Measurements from ENCODE around the gene RMC1. TPM values are rescaled to one million over a fixed set of nuclear protein-coding genes. Genes with fewer than 3 reads are reported as not detected.
A peak's percentile ranks its signal among the peaks of the same experiment; 100 is the strongest.

Gene RMC1
- total RNA-seq, 2 experiments from 2014 or later, result 26.2 to 29.7 TPM

- intact Hi-C loops (cut with micrococcal nuclease), result no loop called here
Observed at GRCh38 chr18:23523429-23524212, 20.3 kb downstream of the RMC1 start.

GRCh38 chr18:23524213-23524707 lies 20.9 kb downstream of the RMC1 start:
- DNase-seq, result no peak
- no peaks in the 10 kb centered on the region for H3K9me3 Mint-ChIP-seq
- H3K4me1 Mint-ChIP-seq (ENCODE audit: low read depth), result peaks cover 13% of the 10 kb centered on the region
- H3K27ac Mint-ChIP-seq, result peak overlapping the region; percentile 54
- peaks cover 40% of the 10 kb centered on the region for H3K36me3 Mint-ChIP-seq (ENCODE audit: low read depth)
- intact Hi-C loops (cut with micrococcal nuclease), result no loop called here
- no peak overlapping the region for H3K4me3 Mint-ChIP-seq
- CTCF ChIA-PET, result interaction anchor here (0.6 kb wide), 1 partner anchor 12 kb away, joined by 3 read pairs; no protein-coding TSS in a partner anchor
- H3K27me3 Mint-ChIP-seq (ENCODE audit: low read depth), result no peaks in the 10 kb centered on the region

More at GRCh38 chr18:23523429-23524212, 20.3 kb downstream of the RMC1 start:
- peaks cover 35% of the 10 kb centered on the region for H3K36me3 Mint-ChIP-seq (ENCODE audit: low read depth)
- DNase-seq, result no peak
- H3K4me3 Mint-ChIP-seq, result no peak overlapping the region
- H3K27ac Mint-ChIP-seq, result peak overlapping the region; percentile 54
- H3K4me1 Mint-ChIP-seq (ENCODE audit: low read depth), result peaks cover 7% of the 10 kb centered on the region
- H3K27me3 Mint-ChIP-seq (ENCODE audit: low read depth), result no peaks in the 10 kb centered on the region
- no peaks in the 10 kb centered on the region for H3K9me3 Mint-ChIP-seq
- CTCF ChIA-PET, result interaction anchor here (0.6 to 0.8 kb wide), 3 partner anchors 12 to 81 kb away, joined by 3 read pairs; no protein-coding TSS in a partner anchor

DNA sequence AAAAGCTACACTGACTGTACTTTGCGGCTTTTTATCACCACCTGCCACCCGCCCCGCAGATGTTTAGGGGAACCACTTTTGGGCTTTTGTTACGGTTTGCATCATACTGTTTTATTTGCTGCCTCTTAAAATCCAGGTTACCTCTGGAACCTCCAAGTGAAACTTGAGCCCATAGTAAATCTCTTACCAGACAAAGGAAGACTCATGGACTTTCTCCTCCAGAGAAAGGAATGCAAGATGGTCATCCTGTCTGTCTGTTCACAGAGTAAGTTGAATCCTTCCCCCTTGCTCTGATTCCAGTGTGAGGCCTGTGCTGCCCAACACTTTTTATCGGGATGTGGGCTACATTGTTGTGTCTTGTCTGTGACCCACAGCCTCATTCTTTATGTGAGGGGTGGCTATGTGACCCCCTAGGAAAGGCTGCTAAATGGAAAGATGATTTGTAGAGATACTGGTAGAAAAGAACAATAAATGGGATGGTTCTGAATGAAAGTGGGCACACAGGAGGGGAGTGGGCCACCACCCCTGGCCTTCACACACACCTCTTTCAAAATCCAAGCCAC lies 23.3 kb downstream of the RMC1 start:
- CTCF ChIA-PET, result interaction anchor here (0.7 to 2.0 kb wide), 2 partner anchors 10 to 28 kb away, joined by 3 to 11 read pairs; no protein-coding TSS in a partner anchor
- Mint-ChIP-seq H3K36me3 (ENCODE audit: low read depth) (peaks cover 30% of the 10 kb centered on the region), H3K4me3 (no peak overlapping the region), H3K4me1 (ENCODE audit: low read depth) (peaks cover 23% of the 10 kb centered on the region), H3K27me3 (ENCODE audit: low read depth) (no peaks in the 10 kb centered on the region), H3K27ac (no peak overlapping the region), H3K9me3 (no peaks in the 10 kb centered on the region)
- intact Hi-C loops (cut with micrococcal nuclease), result no loop called here
- no peak for DNase-seq

DNA sequence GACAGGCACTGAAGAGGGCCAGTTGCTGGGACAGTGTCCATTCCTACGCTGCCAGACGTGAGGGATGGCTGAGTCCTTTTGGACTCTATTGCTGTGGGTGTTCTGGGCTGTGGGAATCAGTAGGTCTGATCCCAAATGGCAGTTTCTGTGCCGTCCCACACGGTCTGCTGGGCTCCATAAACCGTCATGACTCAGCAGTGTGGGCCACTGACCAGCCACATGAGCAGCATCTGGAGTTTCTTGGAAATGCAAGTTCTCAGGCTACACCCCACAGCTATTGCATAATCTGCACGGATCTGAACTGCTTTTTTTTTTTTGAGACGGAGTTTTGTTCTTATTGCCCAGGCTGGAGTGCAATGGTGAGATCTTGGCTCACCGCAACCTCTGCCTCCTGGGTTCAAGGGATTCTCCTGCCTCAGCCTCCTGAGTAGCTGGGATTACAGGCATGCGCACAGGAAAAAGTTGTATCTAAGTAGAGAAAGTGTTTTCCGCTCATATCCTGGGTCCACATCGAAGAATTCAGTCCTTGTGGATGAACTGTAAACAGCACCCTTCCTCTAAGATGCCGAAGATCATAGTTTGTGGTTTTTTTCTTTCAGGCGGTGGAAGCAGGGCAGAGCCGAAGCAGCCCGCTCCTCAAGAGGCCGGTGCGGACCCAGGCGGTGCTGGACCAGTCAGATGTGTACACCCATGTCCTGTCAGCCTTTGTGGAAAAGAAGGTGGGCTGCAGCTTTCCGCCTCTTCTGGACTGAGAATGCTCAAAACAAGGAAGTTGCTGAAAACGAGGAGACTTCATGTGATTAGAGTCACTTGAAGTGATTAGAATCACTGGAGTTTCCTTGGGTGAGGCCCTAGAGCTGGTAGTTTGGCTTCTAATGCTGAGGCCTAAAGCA lies 25.5 kb downstream of the RMC1 start:
- CTCF ChIA-PET, result interaction anchor here (0.6 to 1.7 kb wide), 3 partner anchors 10 to 16 kb away, joined by 3 to 4 read pairs (median 3); no protein-coding TSS in a partner anchor
- Mint-ChIP-seq H3K4me3 (no peak overlapping the region), H3K4me1 (ENCODE audit: low read depth) (peaks cover 19% of the 10 kb centered on the region), H3K27me3 (ENCODE audit: low read depth) (no peaks in the 10 kb centered on the region), H3K36me3 (ENCODE audit: low read depth) (peaks cover 28% of the 10 kb centered on the region), H3K27ac (peak overlapping the region; percentile 20), H3K9me3 (no peaks in the 10 kb centered on the region)
- DNase-seq, result no peak
- intact Hi-C loops (cut with micrococcal nuclease), result loop anchor here (1.0 kb wide), 2 partner anchors 11 to 57 kb away; partner anchors contain the start of gene NPC1

- CTCF ChIA-PET, result no interaction called here
- intact Hi-C loops (cut with micrococcal nuclease), result loop anchor here (1.0 kb wide), 2 partner anchors 11 to 57 kb away; partner anchors contain the start of gene NPC1
Observed at GRCh38 chr18:23529604-23530003, 26.3 kb downstream of the RMC1 start.

DNA sequence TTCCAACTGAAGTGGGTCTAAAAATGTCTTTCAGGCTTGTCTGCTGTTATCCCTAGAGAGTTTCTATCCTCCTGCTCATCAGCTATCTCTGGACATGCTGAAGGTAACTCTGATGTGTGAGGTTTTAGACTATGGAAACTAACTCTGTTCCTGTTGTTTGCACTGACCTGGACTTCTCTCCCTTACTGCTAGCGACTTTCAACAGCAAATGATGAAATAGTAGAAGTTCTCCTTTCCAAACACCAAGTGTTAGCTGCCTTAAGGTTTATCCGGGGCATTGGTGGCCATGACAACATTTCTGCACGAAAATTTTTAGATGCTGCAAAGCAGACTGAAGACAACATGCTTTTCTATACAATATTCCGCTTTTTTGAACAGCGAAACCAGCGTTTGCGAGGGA lies 26.9 kb downstream of the RMC1 start:
- no peak overlapping the region for H3K4me3 Mint-ChIP-seq
- H3K27ac Mint-ChIP-seq, result peak overlapping the region; percentile 20
- peaks cover 16% of the 10 kb centered on the region for H3K4me1 Mint-ChIP-seq (ENCODE audit: low read depth)
- intact Hi-C loops (cut with micrococcal nuclease), result no loop called here
- CTCF ChIA-PET, result no interaction called here
- no peaks in the 10 kb centered on the region for H3K27me3 Mint-ChIP-seq (ENCODE audit: low read depth)
- DNase-seq, result no peak
- H3K36me3 Mint-ChIP-seq (ENCODE audit: low read depth), result peaks cover 24% of the 10 kb centered on the region
- H3K9me3 Mint-ChIP-seq, result no peaks in the 10 kb centered on the region

More at GRCh38 chr18:23529604-23530003, 26.3 kb downstream of the RMC1 start:
- Mint-ChIP-seq H3K27ac (peak overlapping the region; percentile 20), H3K4me3 (no peak overlapping the region), H3K9me3 (no peaks in the 10 kb centered on the region), H3K4me1 (ENCODE audit: low read depth) (peaks cover 16% of the 10 kb centered on the region), H3K36me3 (ENCODE audit: low read depth) (peaks cover 24% of the 10 kb centered on the region), H3K27me3 (ENCODE audit: low read depth) (no peaks in the 10 kb centered on the region)
- peak; percentile 36 for DNase-seq

DNA sequence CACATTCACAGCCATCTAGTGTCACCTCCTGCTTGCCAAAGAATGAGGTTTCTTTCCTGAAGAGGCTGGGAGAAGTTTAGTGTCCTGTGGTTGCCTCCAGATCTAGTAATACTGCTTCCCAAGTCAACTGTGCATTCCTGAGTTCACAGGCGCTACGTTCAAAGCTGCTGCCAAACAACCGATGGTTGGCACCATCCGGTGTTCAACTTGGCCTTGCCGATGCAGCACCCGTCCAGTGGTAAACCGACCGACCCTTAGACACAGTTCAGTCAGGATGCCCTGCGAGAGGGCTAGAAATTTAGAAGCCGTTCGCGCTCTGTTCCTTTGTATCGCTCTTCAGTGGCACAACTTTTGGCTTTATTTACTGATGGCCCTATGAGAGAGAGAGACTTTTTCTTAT lies 28.6 kb downstream of the RMC1 start:
- no peak overlapping the region for H3K4me3 Mint-ChIP-seq
- intact Hi-C loops (cut with micrococcal nuclease), result no loop called here
- peaks cover 16% of the 10 kb centered on the region for H3K4me1 Mint-ChIP-seq (ENCODE audit: low read depth)
- peak overlapping the region; percentile 18 for H3K27ac Mint-ChIP-seq
- no peak for DNase-seq
- no peaks in the 10 kb centered on the region for H3K27me3 Mint-ChIP-seq (ENCODE audit: low read depth)
- CTCF ChIA-PET, result interaction anchor here (0.6 to 1.3 kb wide), 2 partner anchors 16 to 588 kb away, joined by 4 read pairs; no protein-coding TSS in a partner anchor
- H3K9me3 Mint-ChIP-seq, result no peaks in the 10 kb centered on the region
- H3K36me3 Mint-ChIP-seq (ENCODE audit: low read depth), result peaks cover 31% of the 10 kb centered on the region

- CTCF ChIA-PET, result interaction anchor here (2.0 kb wide), 1 partner anchor 16 kb away, joined by 5 read pairs; no protein-coding TSS in a partner anchor
- H3K27ac Mint-ChIP-seq, result no peak overlapping the region
- peaks cover 36% of the 10 kb centered on the region for H3K36me3 Mint-ChIP-seq (ENCODE audit: low read depth)
- peaks cover 16% of the 10 kb centered on the region for H3K4me1 Mint-ChIP-seq (ENCODE audit: low read depth)
- DNase-seq, result no peak
- no peaks in the 10 kb centered on the region for H3K27me3 Mint-ChIP-seq (ENCODE audit: low read depth)
- intact Hi-C loops (cut with micrococcal nuclease), result no loop called here
- H3K4me3 Mint-ChIP-seq, result no peak overlapping the region
- H3K9me3 Mint-ChIP-seq, result no peaks in the 10 kb centered on the region
Observed at GRCh38 chr18:23532848-23533247, 29.5 kb downstream of the RMC1 start.

DNA sequence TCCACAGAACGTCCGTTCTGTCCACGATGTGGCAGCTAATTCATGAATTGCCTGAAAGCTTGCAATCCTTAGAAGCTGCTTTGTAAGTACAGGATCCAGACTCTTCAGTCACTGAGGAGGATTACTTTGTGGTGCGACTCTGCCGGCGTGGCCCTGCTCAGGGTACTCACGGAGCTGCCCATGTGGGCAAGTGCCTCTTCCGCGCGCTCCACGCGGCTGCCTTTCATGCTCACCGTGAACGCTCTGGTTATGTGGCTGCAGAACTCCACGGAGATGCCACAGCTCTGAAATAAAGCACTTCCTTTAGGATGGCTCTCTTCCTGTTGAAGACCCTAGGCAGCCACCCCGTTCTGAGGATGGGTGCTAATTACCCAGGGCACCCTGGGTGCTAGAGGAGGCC lies 31.0 kb downstream of the RMC1 start:
- no peak for DNase-seq
- CTCF ChIA-PET, result interaction anchor here (2.0 kb wide), 1 partner anchor 18 kb away, joined by 5 read pairs; no protein-coding TSS in a partner anchor
- no peak overlapping the region for H3K27ac Mint-ChIP-seq
- intact Hi-C loops (cut with micrococcal nuclease), result no loop called here
- H3K4me1 Mint-ChIP-seq (ENCODE audit: low read depth), result peaks cover 13% of the 10 kb centered on the region
- peaks cover 37% of the 10 kb centered on the region for H3K36me3 Mint-ChIP-seq (ENCODE audit: low read depth)
- no peak overlapping the region for H3K4me3 Mint-ChIP-seq
- no peaks in the 10 kb centered on the region for H3K27me3 Mint-ChIP-seq (ENCODE audit: low read depth)
- H3K9me3 Mint-ChIP-seq, result no peaks in the 10 kb centered on the region

- Mint-ChIP-seq H3K4me3 (no peak overlapping the region), H3K36me3 (ENCODE audit: low read depth) (peaks cover 48% of the 10 kb centered on the region), H3K4me1 (ENCODE audit: low read depth) (peaks cover 21% of the 10 kb centered on the region), H3K9me3 (no peaks in the 10 kb centered on the region), H3K27me3 (ENCODE audit: low read depth) (no peaks in the 10 kb centered on the region), H3K27ac (no peak overlapping the region)
- no peak for DNase-seq
- intact Hi-C loops (cut with micrococcal nuclease), result no loop called here
- CTCF ChIA-PET, result no interaction called here
Observed at GRCh38 chr18:23536204-23536603, 32.9 kb downstream of the RMC1 start.

- Mint-ChIP-seq H3K9me3 (no peaks in the 10 kb centered on the region), H3K36me3 (ENCODE audit: low read depth) (peaks cover 47% of the 10 kb centered on the region)
Observed at GRCh38 chr18:23537274-23537673, 34.0 kb downstream of the RMC1 start.

More at GRCh38 chr18:23537274-23537673, 34.0 kb downstream of the RMC1 start:
- no peak overlapping the region for H3K4me3 Mint-ChIP-seq
- intact Hi-C loops (cut with micrococcal nuclease), result no loop called here
- H3K4me1 Mint-ChIP-seq (ENCODE audit: low read depth), result peaks cover 31% of the 10 kb centered on the region
- DNase-seq, result no peak
- no peak overlapping the region for H3K27ac Mint-ChIP-seq
- CTCF ChIA-PET, result interaction anchor here (0.7 kb wide), 1 partner anchor 11 kb away, joined by 3 read pairs; no protein-coding TSS in a partner anchor
- no peaks in the 10 kb centered on the region for H3K27me3 Mint-ChIP-seq (ENCODE audit: low read depth)
